ENCODE measurements around the gene MLXIPL.
"Not testable (repeated sequence)": the region's sequence is repeated elsewhere in the genome, so short reads cannot be mapped to it uniquely, and the experiment has no call there.

MLXIPL gene

DNA sequence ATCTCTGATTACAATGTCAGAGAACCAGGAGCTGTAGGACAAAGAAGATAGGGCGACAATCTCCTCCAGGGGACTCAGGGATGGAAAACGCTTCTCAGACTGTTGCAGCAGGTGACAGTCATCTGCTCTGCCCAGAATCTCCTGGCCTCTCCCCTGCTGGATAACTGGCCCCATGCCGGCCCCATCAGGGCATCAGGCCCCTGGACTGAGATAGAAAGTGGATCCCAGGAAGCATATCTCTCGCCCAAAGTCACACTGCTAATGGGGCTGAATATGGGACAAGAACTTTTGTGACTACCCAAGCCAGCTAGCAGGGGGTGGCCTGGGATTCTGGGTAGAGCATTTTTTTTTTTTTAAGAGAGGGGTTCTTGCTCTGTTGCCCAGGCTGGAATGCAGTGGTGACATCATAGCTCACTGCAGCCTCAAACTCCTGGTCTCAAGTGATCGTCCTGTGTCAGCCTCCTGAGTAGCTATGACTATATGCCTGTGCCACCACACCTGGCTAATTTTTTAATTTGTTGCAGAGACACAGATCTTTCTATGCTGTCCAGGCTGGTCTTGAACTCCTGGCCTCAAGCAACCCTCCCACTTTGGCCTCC is 20.5 kb upstream of the MLXIPL start:
- no peak for DNase-seq (ENCODE audit: low read depth)

- no peak for DNase-seq (ENCODE audit: low read depth)
Observed at GRCh38 chr7:73642834-73643233, 18.5 kb upstream of the MLXIPL start.

GRCh38 chr7:73638911-73639310 is 14.6 kb upstream of the MLXIPL start:
- DNase-seq (ENCODE audit: low read depth): no peak

- DNase-seq (ENCODE audit: low read depth): no peak
Observed at GRCh38 chr7:73635428-73636200, 11.3 kb upstream of the MLXIPL start.

DNA sequence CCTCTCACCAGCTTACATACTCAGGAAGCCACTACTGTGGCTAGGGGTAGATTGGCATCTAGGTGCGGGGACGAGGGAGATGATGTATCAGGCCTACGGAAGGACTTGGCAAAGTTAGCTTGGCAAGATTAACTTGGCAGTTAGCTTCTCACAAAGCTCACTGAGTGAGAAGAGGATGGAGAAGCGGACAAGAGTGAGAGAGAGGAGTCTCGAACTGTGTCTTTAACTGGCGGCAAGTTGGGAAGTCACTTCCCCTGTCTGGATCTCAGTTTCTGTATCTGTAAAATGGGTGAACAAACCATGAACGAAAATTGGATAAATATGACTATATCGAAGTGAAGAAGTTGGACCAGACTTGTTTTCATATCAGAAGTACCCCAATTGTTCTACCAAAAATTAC is 9.5 kb upstream of the MLXIPL start:
- DNase-seq (ENCODE audit: low read depth): no peak

GRCh38 chr7:73633323-73633722 is 9.0 kb upstream of the MLXIPL start:
- DNase-seq (ENCODE audit: low read depth): no peak

GRCh38 chr7:73631558-73631957 is 7.2 kb upstream of the MLXIPL start:
- no peak for DNase-seq (ENCODE audit: low read depth)

DNA sequence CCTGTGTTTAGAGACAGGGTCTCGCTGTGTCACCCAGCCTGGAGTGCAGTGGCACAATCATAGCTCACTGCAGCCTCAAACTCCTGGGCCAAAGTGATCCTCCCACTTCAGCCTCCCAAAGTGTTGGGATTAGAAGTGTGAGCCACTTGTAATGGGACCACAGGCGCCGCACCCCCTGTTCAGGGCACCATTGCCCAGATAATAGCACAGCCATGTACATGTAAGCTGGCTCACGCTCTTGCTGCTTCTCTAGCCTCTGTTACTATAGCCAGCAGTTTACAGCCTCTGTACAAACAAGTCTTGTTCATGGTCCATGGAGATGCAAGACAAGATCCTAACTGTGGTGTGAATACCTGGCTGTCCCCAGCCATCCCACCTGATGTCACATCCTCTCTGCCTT is 4.2 kb upstream of the MLXIPL start:
- no peak for DNase-seq (ENCODE audit: low read depth)

DNA sequence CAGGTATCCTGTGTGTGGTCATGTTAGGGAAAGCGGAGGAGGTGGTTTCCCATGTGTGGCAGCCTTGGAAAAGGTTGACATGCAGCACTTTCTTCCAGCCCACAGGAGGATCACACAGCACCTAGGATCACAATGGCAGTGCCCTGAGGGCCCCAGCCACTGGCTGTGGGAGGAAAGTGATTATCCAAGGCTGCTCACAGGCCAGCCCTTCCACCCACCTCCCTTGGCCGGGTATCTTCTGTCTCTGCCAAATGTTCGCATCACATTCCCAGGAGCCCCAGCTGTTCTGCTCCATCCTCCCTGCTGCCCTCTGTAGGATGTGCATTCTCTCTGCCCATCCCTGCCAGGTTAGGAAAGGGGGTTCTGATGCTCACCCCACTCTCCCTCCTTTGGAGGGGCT is 2.5 kb upstream of the MLXIPL start:
- no peak for DNase-seq (ENCODE audit: low read depth)

GRCh38 chr7:73625276-73625675 is 954 bp upstream of the MLXIPL start:
- DNase-seq (ENCODE audit: low read depth): no peak

GRCh38 chr7:73624669-73625001 is 313 bp upstream of the MLXIPL start:
- DNase-seq (ENCODE audit: low read depth): no peak

DNA sequence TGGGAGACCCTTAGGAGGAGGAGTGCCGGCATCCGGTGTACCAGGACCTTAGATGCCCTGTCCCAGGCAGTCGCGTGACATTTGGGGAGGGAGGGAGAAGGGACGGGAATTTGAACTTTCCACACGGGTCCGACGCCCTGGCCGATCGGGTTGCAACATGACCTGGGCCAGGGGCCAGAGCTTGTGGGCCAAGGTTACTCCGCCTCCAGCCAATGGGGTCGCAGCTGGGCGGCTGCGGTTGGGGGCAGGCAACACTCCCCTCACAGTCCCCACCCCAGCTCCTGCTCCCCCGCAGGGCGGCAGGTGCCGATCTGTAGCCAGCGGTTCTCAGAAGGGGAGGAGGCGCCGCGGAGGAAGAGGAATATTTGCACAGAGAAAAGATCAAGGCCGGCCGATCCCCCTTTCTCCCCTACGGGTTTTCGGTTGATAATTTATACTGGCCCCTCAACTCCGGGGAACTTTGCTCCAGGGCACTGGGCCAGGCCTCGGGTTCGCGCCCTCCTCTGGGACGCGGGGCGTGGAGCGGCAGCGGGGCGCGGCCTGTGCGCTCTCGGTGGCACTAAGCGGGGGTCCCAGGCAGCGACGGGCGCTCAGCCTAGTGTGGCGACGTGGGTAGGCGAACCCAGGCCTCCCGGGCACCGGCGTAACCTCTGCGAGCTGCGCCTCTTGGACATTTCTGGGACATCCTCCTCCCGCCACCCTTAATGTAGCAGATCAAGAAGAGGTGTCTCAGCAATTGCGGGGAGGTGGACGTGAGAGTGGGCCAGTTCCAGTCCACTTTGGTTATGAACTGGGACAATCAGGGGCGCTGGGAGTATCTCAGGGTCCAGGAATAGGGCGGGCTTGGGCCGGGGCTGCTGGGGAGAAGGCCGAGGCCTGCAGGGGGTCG is 1.2 kb downstream of the MLXIPL start:
- no peak for DNase-seq (ENCODE audit: low read depth)

DNA sequence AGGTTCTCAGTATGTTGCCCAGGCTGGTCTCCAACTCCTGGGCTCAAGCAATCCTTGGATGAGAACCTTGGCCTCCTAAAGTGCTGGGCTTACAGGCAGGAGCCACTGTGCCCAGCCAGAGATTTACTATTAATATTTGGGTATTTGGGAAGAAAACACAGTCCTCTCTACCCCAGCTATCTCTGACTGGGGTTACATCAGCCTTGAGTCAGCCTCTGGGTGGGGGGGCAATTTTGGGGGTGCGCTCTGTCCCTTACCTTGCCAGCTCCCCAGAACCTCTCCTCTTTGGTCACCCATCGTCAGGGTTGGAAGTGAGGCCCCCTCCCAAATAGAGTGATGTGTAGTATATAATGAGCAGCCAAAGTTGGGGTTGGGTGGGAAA is 1.8 kb downstream of the MLXIPL start:
- no peak for DNase-seq (ENCODE audit: low read depth)

DNA sequence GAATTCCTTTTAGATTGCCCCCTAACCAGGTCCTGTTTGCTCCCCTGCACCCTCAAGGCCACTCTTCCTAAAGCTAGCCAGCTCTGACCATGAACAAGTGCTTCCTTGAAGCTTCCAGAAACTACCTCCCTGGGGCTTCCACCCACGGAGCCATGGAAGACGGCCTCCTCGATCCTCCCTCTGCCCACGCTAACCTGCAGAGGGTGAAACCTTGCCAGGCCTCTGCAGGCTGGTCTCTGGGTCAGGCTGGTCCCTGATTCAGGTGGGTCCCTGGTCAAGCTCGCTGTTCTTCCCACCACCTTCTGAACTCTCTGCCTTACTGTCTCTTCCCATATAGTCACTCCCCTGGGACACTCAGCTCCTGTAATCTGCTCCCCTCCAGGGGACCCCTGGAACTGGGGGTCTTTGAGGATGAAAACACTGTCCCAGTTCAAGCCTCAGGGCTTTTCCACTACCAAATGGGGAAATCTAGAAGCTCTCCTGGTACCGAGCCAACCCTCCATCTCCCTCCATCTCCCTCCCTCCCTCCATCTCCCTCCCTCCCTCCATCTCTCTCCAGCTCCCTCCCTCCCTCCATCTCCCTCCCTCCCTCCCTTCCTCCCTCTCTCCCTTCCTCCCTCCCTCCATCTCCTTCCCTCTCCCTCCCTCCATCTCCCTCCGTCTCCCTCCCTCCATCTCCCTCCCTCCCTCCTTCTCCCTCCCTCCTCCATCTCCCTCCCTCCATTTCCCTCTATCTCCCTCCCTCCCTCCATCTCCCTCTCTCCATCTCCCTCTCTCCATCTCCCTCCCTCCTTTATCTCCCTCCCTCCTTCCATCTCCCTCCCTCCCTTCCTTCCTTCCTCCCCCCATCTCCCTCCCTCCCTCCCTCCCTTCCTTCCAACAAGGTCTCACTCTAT is 2.9 kb downstream of the MLXIPL start:
- DNase-seq (ENCODE audit: low read depth): no peak

DNA sequence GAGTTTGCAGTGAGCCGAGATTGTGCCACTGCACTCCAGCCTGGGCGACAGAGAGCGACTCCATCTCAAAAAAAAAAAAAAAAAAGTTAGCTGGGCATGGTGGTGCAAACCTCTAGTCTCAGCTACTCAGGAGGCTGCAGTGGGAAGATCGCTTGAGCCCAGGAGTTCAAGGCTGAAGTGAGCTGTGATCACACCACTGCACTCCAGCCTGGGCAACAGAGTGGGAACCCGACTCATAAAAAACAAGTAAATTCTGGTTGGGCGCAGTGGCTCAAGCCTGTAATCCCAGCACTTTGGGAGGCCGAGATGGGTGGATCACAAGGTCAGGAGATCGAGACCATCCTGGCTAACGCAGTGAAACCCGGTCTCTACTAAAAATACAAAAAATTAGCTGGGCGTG is 4.9 kb downstream of the MLXIPL start:
- DNase-seq (ENCODE audit: low read depth): not testable (repeated sequence)

DNA sequence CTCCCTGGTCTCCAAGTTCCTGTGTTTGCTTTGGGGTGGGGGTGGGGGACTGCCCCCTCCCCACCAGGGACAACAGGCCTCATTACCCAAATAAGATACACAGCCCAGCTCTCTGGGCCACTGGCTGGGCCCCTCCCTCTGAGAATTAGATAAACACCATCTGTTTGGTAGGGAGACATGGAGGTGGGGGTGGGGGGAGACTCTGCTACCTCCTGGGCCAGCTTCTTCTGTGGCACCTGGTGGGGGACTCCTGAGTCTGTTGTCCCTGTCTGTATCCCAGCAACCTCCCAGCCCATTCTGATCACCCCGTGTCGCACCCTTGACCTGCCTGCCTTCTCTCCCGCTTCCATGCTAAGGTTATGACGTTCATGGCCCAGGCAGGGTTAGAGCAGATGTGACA is 5.8 kb downstream of the MLXIPL start:
- DNase-seq (ENCODE audit: low read depth): no peak

DNA sequence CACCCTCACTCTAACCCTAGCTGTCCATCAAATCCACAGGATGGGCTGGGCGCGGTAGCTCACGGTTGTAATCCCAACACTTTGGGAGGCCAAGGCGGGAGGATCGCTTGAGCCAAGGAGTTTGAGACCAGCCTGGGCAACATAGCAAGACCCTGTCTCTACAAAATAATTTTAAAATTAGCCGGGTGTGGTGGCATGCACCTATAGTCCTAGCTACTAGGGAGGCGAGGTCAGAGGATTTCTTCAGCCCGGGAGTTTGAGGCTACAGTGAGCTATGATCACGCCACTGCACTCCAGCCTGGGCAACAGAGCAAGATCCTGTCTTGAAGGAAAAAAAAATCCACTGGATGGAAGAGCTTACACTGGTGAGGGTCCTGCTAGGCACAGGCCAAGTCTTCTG is 6.8 kb downstream of the MLXIPL start:
- not testable (repeated sequence) for DNase-seq (ENCODE audit: low read depth)

- DNase-seq (ENCODE audit: low read depth): no peak
Observed at GRCh38 chr7:73615886-73616285, 8.4 kb downstream of the MLXIPL start.

GRCh38 chr7:73614937-73615336 is 9.4 kb downstream of the MLXIPL start:
- not testable (repeated sequence) for DNase-seq (ENCODE audit: low read depth)

DNA sequence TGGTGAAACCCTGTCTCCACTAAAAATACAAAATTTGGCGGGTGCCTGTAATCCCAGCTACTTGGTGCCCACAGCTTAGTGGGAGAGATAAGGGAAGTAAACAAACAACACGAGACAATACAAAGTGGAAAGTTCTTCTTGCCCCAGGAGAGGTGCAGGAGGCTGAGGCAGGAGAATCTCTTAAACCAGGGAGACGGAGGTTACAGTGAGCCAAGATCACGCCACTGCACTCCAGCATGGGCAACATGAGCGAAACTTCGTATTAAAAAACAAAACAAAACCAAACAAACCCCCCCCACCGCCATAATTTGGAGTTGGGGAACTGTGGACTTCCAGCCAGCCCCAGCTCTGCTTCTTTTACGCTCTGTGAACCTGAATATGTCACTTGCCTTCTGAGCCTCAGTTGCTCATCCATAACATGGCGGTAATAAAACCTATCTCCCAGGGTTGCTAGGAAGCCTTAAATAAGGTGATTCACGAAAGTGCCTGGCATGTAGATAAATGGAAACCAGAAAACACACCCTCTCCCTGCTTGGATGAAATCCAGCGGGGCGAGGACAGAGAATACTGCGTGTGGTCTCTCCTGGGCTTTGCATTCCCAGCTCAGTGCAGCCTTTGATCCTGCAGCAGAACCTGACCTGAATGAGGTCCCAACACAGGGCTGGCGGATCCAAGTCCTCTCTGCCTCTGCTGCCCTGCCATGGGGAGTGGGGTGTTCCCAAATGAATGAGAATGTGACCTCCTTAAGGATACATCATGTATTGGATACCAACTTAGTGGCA is 10.2 kb downstream of the MLXIPL start:
- DNase-seq (ENCODE audit: low read depth): no peak

GRCh38 chr7:73612598-73613269 is 11.6 kb downstream of the MLXIPL start:
- DNase-seq (ENCODE audit: low read depth): no peak

Data from stimulated activated CD8-positive, alpha-beta memory T cell treated with anti-CD3 and anti-CD28 coated beads, Interleukin-12 subunit alpha, Interleukin-12 subunit beta, amount 100 ng/mL, for 4 hours (primary cell).